NCI-H526 treated with DMSO at 0.1 percent for 48 hours (cell line): ENCODE results near the gene PTRH1.
"Not testable (repeated sequence)": the region's sequence is repeated elsewhere in the genome, so short reads cannot be mapped to it uniquely, and the experiment has no call there.

ENCODE experiments used
- DNase-seq: peaks from one replicate; lab custom pipeline; 2025; lab: John Stamatoyannopoulos, UW

PTRH1 gene, protein sequence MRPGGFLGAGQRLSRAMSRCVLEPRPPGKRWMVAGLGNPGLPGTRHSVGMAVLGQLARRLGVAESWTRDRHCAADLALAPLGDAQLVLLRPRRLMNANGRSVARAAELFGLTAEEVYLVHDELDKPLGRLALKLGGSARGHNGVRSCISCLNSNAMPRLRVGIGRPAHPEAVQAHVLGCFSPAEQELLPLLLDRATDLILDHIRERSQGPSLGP

GRCh38 chr9:127715470-127716337 is at the start of gene PTRH1, which contains the start of gene TTC16:
PTRH1 (minus strand) TSS chr9:127715663; CDS start chr9:127715639, 24 bp downstream.
TTC16 (plus strand) TSS chr9:127716079; CDS start chr9:127716146, 67 bp downstream.
- DNase-seq = peak; percentile 66

- no peak for DNase-seq
Measured at GRCh38 chr9:127763918-127764384, 48.5 kb upstream of the PTRH1 start.

GRCh38 chr9:127762111-127762676 is 46.7 kb upstream of the PTRH1 start:
- no peak for DNase-seq

- no peak for DNase-seq
Measured at GRCh38 chr9:127761491-127761956, 46.1 kb upstream of the PTRH1 start.

- no peak for DNase-seq
Measured at GRCh38 chr9:127761061-127761460, 45.6 kb upstream of the PTRH1 start.

DNA sequence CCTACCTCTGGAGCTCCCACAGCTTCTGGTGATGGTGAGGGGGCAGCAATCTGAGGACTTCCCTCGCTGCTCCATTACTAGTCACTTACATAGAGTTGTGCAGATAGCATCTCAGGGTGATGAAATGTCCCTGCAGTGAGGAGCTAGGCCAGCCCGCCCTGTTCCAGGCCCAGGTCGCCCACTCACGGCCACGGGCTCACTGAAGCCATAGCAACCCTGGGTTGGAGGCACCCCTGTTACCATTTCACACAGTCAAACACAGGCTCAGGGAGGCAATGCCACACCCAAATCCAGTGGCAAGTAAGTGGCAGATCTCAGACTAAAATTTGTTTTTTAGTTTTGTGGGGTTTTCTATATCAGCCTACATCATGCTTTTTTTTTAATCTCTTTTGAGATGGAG is 43.4 kb upstream of the PTRH1 start:
- DNase-seq = no peak

GRCh38 chr9:127756776-127757175 is 41.3 kb upstream of the PTRH1 start:
- not testable (repeated sequence) for DNase-seq

DNA sequence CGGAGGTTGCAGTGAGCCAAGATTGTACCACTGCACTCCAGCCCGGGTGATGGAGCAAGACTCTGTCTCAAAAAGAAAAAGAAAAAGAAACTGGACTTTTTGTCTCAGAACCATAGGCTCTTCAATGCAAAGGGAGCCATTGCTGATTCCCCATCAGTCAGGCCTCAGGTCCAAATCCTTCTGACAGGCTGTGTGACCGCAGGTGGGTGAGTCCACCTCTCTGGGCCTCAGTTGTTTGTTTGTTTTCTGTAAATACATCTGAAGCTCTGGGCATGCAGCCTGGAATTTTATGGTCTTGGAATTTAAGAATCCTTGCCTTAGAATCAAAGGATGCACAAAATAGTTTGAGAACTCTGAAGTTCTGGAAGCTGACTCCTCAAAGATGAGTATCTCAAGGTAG is 40.8 kb upstream of the PTRH1 start:
- DNase-seq = no peak

GRCh38 chr9:127755061-127756060 is 39.9 kb upstream of the PTRH1 start:
- DNase-seq = no peak

GRCh38 chr9:127754099-127755060 is 38.9 kb upstream of the PTRH1 start:
- no peak for DNase-seq

DNA sequence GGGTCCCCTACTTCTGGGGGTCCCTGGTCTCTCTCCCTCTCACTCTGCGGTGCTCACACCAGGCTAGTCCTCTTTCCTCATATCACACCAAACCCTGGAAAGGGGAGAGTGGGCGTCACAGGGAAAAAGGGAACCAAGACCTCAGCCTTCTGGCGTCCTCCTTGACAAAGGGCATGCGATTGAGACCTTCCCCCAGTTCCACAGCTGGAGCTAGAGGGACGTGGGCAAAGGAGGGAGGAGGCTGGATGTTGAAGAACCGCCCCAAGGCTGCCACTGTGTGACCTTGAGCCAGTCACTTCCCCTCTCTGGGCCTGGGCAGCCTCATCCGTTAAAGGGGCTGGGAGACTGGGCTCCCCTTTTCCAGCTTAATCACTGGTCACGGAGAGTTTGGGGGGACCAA is 38.2 kb upstream of the PTRH1 start:
- DNase-seq = no peak

- DNase-seq = no peak
Measured at GRCh38 chr9:127753148-127753547, 37.7 kb upstream of the PTRH1 start.

DNA sequence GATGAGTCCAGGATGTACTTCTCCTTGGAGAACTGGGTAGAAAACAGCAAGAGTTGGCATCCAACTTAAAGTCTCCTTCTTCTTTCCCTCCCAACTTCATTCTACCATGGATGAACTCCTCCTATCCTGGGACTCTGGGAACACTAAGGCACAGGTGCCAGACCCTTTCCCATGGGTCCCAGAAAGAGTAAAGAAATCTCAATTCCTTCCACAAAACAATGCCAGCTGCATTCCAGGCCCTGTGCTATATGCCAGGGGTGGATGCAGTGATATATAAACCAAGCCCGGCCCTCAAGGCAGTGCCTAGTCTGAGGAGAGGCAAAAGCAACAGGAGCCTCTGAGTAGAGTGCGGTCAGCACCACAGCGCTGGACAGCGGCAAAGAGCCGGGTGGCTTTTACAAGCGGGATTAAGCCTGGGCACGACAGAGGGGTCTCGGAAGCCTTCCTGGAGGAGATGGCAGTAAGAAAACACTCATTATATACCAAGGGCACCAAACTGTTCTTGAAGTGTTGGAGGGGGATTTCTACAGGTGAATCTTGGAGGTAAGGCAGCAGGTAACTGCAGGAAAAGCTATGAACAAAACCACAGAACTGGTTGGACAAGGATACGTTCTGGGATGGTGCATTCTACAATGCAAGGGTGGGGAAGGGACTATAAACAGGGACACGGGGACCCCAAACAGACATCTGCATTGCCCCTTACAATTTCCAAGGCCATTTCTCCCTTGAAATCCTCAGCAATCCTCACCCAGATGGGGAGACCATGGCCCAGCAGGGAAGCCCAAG is 36.0 kb upstream of the PTRH1 start:
- no peak for DNase-seq

DNA sequence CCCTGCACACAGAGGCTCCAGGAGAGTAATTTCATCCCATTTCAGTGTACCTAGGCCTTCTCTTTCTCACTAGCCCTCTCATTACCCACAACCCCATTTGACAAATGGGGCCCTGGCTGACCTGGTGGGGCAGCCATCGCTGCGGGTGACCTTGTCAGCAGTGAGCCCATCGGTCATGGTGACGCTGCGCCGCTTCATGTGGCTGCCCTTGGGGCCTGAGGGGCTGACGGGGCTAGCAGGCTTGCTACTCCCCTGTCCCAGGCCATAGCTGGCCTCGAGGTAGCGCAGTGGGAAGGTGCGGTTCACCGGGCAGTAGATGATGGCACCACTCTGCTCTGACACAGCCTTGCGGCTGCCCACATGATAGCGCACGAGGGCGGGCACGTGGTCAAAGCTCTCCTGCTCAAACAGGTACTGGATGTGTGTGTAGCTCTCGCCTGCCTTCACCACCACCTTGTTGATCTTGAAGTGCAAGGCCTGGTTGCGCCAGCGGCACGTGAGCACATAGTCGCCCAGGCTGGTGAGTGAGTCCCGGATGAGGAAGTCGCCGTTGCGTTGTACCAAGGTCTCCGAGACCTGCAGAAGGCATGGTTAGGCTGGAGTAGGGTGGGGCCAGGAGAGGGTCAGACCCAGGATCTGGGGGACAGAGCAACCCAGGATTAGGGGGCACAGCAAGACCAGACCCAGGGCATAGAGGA is 33.8 kb upstream of the PTRH1 start:
- no peak for DNase-seq

GRCh38 chr9:127746959-127747569 is 31.6 kb upstream of the PTRH1 start:
- no peak for DNase-seq

DNA sequence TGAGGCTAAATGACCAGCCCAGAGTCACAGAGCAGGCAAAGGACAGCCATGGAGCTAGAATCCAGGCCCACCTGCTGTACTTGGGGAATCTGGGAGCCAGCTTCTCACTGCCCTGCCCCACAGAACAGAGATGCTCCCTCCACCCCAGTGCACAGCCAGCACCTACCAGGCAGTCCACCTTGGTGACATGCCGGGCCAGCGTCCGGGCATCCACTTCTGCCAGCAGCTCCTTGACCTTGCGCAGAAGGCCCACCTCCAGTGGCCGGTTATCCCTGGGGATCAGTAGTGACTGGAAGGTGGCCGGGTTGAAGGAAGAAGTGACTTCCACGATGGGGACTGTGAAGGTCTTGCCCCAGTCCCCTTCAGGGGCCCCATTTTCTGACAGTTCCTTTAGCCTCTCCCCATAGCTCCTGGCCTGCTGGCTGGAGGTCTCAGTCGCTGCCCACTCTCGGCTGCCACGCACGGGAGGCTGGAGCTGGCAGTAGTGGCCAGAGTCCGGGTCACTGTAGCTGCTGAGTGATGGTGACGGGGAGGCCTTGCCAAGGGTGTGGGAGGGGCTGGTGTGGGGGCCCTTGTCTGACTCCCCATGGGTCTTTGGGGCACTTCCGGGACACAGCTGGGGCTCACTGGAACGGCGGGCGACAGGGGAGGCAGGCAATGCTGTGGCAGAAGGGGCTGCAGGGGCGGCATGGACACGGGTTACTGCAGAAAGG is 29.1 kb upstream of the PTRH1 start:
- DNase-seq = no peak

- peak; percentile 72 for DNase-seq
Measured at GRCh38 chr9:127742435-127743088, 27.1 kb upstream of the PTRH1 start.
